ENCODE measurements around the gene RNF141.

DNA sequence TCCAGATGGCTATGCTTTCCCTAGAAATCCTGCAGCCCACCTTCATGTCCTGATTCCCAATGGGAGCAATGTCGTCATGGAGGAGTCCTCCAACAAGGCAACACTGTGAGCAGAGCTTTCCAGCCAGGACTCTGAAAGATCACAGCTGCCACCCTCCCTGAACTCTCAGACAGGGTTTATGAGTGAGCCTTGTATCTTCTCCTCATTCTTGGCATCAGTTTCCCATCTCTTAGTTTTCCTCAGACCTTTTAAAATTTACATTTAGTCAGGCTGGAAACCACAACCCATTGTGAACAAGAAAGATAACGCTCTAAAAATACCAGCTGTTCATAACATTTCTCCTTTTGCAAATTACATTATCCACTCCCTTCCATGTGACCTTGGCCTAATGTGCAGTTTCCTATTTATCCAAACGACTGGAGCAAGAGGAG lies 43.1 kb upstream of the RNF141 start:
- TF ChIP-seq, protein P1, sequence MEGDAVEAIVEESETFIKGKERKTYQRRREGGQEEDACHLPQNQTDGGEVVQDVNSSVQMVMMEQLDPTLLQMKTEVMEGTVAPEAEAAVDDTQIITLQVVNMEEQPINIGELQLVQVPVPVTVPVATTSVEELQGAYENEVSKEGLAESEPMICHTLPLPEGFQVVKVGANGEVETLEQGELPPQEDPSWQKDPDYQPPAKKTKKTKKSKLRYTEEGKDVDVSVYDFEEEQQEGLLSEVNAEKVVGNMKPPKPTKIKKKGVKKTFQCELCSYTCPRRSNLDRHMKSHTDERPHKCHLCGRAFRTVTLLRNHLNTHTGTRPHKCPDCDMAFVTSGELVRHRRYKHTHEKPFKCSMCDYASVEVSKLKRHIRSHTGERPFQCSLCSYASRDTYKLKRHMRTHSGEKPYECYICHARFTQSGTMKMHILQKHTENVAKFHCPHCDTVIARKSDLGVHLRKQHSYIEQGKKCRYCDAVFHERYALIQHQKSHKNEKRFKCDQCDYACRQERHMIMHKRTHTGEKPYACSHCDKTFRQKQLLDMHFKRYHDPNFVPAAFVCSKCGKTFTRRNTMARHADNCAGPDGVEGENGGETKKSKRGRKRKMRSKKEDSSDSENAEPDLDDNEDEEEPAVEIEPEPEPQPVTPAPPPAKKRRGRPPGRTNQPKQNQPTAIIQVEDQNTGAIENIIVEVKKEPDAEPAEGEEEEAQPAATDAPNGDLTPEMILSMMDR (IDR thresholded peaks at IDR 0.05): no peak
- TF ChIP-seq POLR2A (IDR thresholded peaks at IDR 0.05): no peak

Data from Peyer's patch (tissue), 4 donors.